HG02852 (cell line): ENCODE measurements around the gene DNAH11.
"Not testable (repeated sequence)": the region's sequence is repeated elsewhere in the genome, so short reads cannot be mapped to it uniquely, and the experiment has no call there.

Experiments
- ATAC-seq: cut with Tn5 transposase; IDR thresholded peaks from one replicate; pipeline ENCODE4 v1.9.1; 2021; ENCODE audit warnings: mild to moderate bottlenecking, moderate library complexity; ENCODE audit not compliant: unreplicated experiment

Gene DNAH11

DNA sequence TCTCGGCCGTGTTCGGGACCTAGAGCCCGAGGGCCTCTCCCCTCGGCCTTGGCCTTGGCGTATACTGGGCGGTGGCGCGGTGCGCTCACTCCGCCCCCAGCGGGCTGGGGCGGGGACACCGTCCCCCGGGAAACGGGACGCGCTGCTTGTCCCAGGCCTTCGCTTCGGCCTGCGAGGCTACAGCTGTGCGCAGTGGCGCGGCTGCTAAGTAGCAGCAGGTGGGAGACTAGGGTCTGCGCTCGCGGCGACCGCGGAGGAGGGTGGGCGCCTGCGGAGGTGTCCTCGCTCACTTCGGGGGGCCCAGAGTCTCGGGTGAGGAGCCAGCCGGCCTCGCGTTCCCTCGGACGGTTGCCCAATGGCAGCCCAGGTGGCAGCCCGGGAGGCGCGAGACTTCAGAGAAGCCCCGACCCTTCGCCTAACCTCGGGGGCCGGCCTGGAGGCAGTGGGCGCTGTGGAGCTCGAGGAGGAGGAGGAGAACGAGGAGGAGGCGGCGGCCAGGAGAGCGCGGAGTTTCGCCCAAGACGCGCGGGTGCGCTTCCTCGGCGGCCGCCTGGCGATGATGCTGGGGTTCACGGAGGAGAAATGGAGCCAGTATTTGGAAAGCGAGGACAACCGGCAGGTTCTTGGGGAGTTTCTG, at the start of gene DNAH11:
Gene DNAH11 (plus strand): TSS at position 149 of the 637 bp plus-strand sequence. CDS start 207 bp downstream, at position 356.
- peak; percentile 65 for ATAC-seq

DNA sequence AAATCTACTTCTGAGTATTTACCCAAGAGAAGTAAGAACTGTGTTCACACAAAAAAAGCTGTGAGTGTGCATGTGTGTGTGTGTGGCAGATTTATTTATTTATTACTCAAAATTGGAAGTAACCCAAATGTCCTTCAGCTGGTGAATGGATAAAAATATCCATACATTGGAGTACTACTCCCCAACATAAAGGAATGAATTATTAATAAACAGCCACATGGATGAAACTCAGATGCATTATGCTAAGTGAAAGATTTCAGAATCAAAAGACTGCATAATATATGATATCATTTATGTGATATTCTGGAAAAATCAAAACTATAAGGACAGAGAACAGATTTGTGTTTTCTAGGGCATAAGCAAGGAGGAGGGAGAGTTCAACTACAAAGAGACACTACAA, 47.1 kb upstream of the DNAH11 start:
- no peak for ATAC-seq

- no peak for ATAC-seq
Observed at GRCh38 chr7:21497072-21497471, 45.8 kb upstream of the DNAH11 start.

DNA sequence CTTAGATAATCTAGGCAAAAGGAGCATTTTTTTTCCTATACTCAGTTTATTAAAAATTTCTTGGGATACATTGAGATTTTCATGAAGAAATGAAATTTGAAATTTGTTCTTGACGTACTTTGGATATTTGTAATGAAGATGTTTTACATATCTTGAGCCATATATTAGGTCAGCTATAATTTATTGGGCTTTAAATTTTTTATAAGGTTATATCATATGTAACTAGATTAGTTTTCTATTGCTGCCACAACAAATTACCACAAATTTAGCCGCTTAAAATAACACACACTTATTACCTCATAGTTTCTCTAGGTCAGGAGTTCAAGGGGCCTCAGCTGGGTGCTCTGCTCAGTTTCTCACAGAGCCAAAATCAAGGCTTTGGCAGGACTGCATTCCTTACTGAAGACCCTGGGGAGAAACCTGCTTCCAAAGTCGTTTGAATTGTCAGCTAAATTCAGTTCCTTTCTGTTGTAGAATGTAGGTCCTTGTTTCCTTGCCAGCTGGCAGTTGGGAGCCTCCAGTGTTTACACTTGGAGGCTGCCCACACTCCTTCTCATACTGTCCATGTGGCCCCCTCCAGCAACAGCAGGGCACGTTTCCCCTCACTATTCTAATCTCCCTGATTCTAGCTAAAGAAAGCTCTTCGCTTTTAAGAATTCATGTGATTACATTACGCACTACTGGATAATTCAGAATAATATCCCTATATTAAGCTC, 42.6 kb upstream of the DNAH11 start:
- no peak for ATAC-seq

GRCh38 chr7:21504021-21504420, 38.8 kb upstream of the DNAH11 start:
- no peak for ATAC-seq

DNA sequence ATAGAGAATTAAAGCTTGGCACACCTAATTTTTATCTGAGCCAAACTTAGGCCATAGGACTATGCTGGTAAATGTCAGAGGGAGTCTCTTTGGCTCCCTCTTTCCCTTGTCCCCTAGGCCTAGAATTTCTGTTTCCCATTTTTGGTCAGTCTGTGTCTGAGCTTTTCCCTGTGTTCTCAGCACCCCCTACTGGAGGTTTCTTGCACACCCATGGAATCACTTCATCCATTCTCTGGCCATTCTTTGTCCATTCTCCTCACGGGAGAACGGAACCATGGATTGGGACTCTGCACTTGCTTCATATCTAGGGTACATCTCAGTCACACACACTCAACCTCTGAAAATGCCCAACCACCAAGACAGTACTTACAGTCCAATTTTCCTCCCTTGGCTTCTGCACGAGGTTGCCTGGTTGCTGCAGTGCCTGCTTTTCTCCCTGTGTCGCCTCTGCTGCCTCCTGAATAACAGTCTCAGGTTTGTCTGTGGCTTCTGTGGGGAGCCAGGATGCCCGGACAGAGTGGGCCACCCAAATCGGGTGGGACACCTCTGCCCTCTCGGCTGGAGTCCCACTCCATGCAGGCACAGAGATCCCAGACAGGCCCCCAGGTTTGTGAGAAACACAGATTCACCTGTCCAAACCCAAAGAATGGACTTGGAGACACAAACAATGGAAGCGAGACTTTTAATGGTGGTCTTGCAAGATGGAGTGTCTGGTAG, 35.1 kb upstream of the DNAH11 start:
- ATAC-seq: no peak

- no peak for ATAC-seq
Observed at GRCh38 chr7:21508538-21508937, 34.3 kb upstream of the DNAH11 start.

DNA sequence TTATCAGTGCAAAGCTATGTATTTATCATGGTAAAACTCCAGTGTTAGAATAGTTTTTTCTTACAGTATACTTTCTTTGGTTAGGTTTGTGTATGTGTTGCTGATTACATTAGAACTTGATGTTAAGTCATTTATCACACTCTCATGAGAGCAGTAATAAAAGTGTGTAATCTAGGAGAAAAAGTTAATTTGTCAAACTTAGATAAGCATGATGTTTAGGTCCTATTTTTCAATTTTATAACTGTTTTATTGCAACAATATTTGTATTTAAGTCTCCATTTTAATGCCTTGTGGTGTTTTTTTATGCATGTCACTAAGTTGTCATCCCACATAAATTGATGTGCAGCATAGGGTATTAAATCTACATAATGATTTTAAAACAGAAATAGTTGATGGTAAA, 28.8 kb upstream of the DNAH11 start:
- ATAC-seq: no peak

DNA sequence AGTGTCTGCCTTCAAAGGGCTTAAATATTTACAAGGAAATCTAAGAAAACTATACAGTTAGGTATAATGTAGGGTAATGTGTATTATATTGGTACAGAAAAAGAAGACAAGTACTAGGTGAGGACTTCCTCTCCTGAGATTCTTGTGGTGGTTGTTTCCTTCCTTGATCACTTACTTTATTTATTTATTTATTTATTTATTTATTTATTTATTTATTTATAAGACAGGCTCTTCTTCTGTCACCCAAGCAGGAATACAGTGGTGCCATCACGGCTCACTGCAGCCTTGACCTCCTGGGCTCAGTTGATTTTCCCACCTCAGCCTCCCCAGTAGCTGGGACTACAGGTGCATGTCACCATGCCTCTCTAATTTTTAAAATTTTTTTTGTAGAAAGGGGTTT, 18.2 kb upstream of the DNAH11 start:
- ATAC-seq: no peak

- ATAC-seq: no peak
Observed at GRCh38 chr7:21526007-21526406, 16.8 kb upstream of the DNAH11 start.

DNA sequence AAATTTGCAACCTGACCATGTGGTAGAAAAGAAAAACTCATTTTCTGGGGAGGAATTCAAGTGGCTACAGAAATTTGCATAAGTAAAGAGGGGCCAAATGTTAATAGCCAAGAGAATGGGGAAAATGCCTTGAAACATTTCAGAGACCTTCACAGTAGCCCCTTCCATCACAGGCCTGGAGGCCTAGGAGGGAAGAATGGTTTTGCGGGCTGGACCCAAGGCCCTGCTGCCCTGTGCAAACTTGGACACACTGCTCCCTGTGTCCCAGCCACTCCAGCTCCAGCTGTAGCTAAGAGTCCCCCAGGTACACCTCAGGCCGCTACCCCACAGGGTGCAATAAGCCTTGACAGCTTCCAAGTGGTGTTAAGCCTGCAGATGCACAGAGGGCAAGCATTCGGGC, 16.4 kb upstream of the DNAH11 start:
- no peak for ATAC-seq

GRCh38 chr7:21532485-21532884, 10.4 kb upstream of the DNAH11 start:
- not testable (repeated sequence) for ATAC-seq

GRCh38 chr7:21533646-21534045, 9.2 kb upstream of the DNAH11 start:
- ATAC-seq: not testable (repeated sequence)

DNA sequence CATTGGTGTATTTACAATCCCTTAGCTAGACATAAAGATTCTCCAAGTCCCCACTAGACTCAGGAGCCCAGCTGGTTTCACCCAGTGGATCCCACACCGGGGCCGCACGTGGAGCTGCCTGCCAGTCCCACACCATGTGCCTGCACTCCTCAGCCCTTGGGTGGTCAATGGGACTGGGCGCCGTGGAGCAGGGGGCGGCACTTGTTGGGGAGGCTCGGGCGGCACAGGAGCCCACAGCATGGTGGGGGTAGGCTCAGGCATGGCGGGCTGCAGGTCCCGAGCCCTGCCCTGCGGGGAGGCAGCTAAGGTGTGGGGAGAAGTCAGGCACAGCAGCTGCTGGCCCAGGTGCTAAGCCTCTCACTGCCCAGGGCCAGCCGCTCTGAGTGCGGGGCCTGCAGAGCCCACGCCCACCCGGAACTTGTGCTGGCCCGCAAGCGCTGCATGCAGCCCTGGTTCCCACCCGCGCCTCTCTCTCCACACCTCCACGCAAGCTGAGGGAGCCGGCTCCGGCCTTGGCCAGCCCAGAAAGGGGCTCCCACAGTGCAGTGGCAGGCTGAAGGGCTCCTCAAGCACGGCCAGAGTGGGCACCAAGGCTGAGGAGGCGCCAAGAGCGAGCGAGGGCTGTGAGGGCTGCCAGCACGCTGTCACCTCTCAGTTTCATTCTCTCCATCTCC, 6.3 kb upstream of the DNAH11 start:
- not testable (repeated sequence) for ATAC-seq

DNA sequence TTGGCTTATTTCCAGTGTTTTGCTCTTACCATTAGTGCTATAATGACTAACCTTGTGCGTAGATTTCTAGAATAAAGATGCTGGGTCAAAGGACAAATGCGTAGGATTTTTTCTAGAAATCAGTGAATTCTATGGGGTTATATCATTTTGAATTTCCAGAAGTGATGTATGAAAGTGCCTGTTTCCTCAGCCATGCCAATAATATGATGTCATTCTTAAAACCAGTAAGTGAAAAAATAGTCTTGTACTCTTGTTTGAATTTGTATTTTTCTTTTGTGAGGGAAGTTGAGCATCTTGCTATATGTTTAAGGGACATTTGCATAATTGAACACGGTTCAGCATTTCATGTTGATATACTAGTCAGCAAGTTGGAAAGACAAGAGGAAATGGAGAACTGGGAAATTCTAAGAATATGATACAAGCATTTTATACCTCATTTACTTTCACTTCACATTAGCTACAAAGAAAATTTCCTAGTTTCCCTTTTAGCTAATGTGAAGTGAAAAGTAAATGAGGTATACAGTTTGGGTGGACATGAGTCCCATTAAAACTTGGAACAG, 3.8 kb upstream of the DNAH11 start:
- no peak for ATAC-seq

GRCh38 chr7:21543528-21544302, 876 bp downstream of the DNAH11 start:
- peak; percentile 12 for ATAC-seq

DNA sequence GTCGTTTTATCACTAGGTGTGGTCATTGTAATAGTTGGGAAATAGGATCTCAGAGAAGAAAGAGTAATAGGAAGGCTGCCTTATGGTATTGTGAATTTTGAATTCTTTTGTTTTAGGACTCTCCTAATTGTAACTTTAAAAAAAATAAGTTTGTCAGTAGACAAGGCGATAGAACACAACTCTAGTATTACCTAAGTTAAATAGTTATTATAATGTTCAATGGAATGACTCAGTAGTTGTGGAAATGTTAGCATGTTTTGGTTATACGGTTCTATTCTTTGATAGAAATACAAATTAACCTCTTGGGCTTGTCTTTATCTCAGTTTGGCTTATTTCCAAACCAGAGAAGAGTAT, 1.4 kb downstream of the DNAH11 start:
- ATAC-seq: no peak

DNA sequence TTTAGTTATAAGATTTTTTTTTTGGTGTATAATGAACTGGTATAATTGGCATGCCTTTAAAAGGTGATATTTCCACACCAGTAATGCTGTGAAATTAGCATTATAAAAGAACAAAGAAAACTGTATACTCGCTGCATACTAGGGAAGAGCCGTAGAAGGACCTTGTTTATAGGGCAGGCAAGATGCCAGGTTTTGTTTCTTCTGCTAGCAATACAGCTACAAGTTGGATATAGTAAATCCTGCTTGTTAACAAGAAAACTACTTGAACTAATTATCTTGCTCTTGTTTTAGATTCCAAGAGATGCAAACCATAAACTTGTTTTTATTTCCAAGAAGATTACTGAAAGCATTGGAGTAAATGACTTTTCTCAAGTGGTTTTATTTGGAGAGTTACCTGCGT, 1.9 kb downstream of the DNAH11 start:
- no peak for ATAC-seq

- no peak for ATAC-seq
Observed at GRCh38 chr7:21547501-21547900, 4.7 kb downstream of the DNAH11 start.

DNA sequence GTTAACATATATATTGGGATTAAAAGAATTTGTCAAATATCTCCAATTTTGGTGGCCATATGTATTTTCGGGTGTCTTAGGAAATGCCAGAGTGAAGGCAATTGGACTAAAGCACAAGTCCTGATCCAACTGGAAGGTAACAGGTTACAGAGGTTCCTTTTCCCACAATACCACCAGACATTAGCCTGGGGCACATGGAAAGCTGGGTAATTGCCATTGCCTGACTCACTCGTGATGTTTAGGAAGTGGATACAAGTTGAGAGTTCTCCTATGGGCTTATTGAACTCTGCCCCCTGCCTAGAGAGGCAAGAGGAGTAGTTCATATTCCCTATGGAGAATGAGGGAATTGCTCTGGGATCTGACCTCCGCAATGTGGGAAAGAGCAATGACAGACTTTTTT, 5.7 kb downstream of the DNAH11 start:
- no peak for ATAC-seq
